T-cell (primary cell): Measurements from ENCODE around the gene HEATR9. TPM values are rescaled to one million over a fixed set of nuclear protein-coding genes. Genes with fewer than 3 reads are reported as not detected.
"Not testable (repeated sequence)": the region's sequence is repeated elsewhere in the genome, so short reads cannot be mapped to it uniquely, and the experiment has no call there.

ENCODE experiments used
- ATAC-seq, 4 experiments: fragments of 200-7000 bp in 3 of 4; fragments of 150-1000 bp in 1 of 4; cut with Tn5 transposase; replicated peaks in 1 of 4; 1 replicate in 3 of 4; 2 replicates in 1 of 4; pipeline ENCODE4 v1.10.0; 2021; ENCODE audit warnings: moderate library complexity in 3 of 4, mild to moderate bottlenecking in 2 of 4, moderate number of reproducible peaks in 1 of 4
- CTCF ChIA-PET, 2 donors: fragments of 300-600 bp; sonication (Branson Sonifier 250); formaldehyde crosslinking; loops; one replicate each; lab custom pipeline; 2022; ENCODE audit warnings: antibody characterized with exemption in 2 of 2; lab: Charles Lee
- POLR2A ChIA-PET, 2 donors: fragments of 300-600 bp; sonication (Branson Sonifier 250); formaldehyde crosslinking; loops; one replicate each; lab custom pipeline; 2022; ENCODE audit warnings: antibody characterized with exemption in 2 of 2; lab: Charles Lee
- DNase-seq, 35 experiments: peaks; one replicate each; pipeline versions ENCODE4 v3.0.0 to v3.0.0-alpha.2; 2013 to 2023
- H3K27ac ChIP-seq: one replicate; pipeline ENCODE4 v1.5.1; 2013; ENCODE audit warnings: low read length
- H3K27me3 ChIP-seq, 2 experiments: replicated peaks in 1 of 2; 1 replicate in 1 of 2; 2 replicates in 1 of 2; pipeline versions ENCODE4 v1.6.1 to v1.7.0; 2013; ENCODE audit warnings: low read length in 1 of 2, mixed read lengths in 1 of 2; ENCODE audit not compliant: control insufficient read depth in 2 of 2, insufficient read depth in 2 of 2; ENCODE audit errors: extremely low read depth in 1 of 2
- H3K36me3 ChIP-seq, 2 donors: 1 replicate in 1 of 2; 2 replicates in 1 of 2; pipeline versions ENCODE4 v1.6.1 to v1.7.0; 2013; ENCODE audit warnings: low read length in 1 of 2; ENCODE audit not compliant: control insufficient read depth in 2 of 2, insufficient read depth in 1 of 2; ENCODE audit errors: extremely low read depth in 1 of 2
- H3K4me1 ChIP-seq, 2 experiments: 1 replicate in 1 of 2; 2 replicates in 1 of 2; pipeline versions ENCODE4 v1.6.1 to v1.7.0; 2013; ENCODE audit warnings: low read length in 2 of 2, mixed read lengths in 1 of 2; ENCODE audit not compliant: insufficient read depth in 2 of 2, control insufficient read depth in 1 of 2; ENCODE audit errors: extremely low read depth in 1 of 2
- H3K4me3 ChIP-seq, 2 donors: 1 replicate in 1 of 2; 2 replicates in 1 of 2; pipeline versions ENCODE4 v1.5.1 to v1.7.0; 2013; ENCODE audit warnings: mild to moderate bottlenecking in 2 of 2, low read length in 1 of 2, moderate library complexity in 1 of 2; ENCODE audit not compliant: control insufficient read depth in 1 of 2; ENCODE audit errors: extremely low read depth in 1 of 2
- H3K9me3 ChIP-seq: 2 replicates; pipeline ENCODE4 v1.7.0; 2013
- H3K27ac Mint-ChIP-seq, 2 donors: one replicate each; pipeline ENCODE4 v1.8.0; 2020 to 2021; ENCODE audit warnings: mild to moderate bottlenecking in 2 of 2, mixed read lengths in 2 of 2
- H3K27me3 Mint-ChIP-seq, 2 donors: one replicate each; pipeline ENCODE4 v1.8.0; 2021 to 2022; ENCODE audit warnings: mixed read lengths in 2 of 2
- H3K36me3 Mint-ChIP-seq: one replicate; pipeline ENCODE4 v1.8.0; 2021; ENCODE audit warnings: mixed read lengths
- H3K4me1 Mint-ChIP-seq, 3 donors: one replicate each; pipeline ENCODE4 v1.8.0; 2020 to 2022; ENCODE audit warnings: mixed read lengths in 3 of 3, mild to moderate bottlenecking in 1 of 3
- H3K4me3 Mint-ChIP-seq, 3 donors: one replicate each; pipeline ENCODE4 v1.8.0; 2020 to 2022; ENCODE audit warnings: mild to moderate bottlenecking in 3 of 3, mixed read lengths in 3 of 3, moderate library complexity in 3 of 3
- H3K9me3 Mint-ChIP-seq, 3 donors: one replicate each; pipeline ENCODE4 v1.8.0; 2020 to 2022; ENCODE audit warnings: mixed read lengths in 3 of 3
- WGBS: methylation state at CpG from one replicate; pipeline ENCODE4 v1.1.5; 2013; ENCODE audit warnings: missing lambda C conversion rate; ENCODE audit not compliant: insufficient coverage; 5-methylcytosine and 5-hydroxymethylcytosine counted together
- total RNA-seq, 35 experiments: library from RNA in 6 of 35; stranded (reverse) in 6 of 35; fragments of 120-200 nt in 1 of 35; gene quantifications; one replicate each; pipeline versions ENCODE4 v1.2.1 to v1.2.4 and lab custom pipeline; 2013 to 2026

The HEATR9 gene
- total RNA-seq, 5 donors from 2014 or later (not counting 1 experiment from before 2014, with no cell fraction given) = 0.90 to 4.1 (median 1.5) TPM

DNA sequence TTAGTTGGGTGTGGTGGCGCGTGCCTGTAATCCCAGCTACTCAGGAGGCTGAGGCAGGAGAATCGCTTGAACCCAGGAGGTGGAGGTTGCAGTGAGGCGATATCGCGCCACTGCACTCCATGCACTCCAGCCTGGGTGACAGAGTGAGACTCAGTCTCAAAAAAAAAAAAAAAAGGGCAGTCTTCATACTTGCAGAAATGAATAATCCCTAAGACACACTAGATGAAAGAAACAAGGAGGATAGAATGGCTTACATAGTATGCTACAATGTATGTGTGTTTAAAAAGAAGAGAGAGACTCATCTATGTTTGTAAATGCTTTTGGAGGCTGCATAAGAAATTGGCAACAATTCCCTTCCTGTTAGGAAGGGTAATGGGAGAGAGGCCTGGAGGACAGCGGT lies 29.1 kb upstream of the HEATR9 start:
- POLR2A ChIA-PET, H3K9me3 ChIP-seq, H3K36me3 ChIP-seq, H3K36me3 Mint-ChIP-seq, H3K27me3 ChIP-seq, DNase-seq, H3K27me3 Mint-ChIP-seq, ATAC-seq, H3K4me3 Mint-ChIP-seq, H3K9me3 Mint-ChIP-seq, H3K4me3 ChIP-seq: not testable (repeated sequence)
- WGBS = no CpG with 5 or more reads among the region's 7 CpGs
- peak overlapping the region; percentile 70 for H3K27ac ChIP-seq
- peaks cover 8 to 93% of the 10 kb centered on the region in 2 experiments for H3K4me1 ChIP-seq
- CTCF ChIA-PET = interaction anchor here in 1 of 2 donors (0.7 kb wide), 1 partner anchor 101 kb away, joined by 6 read pairs; no protein-coding TSS in a partner anchor
- Mint-ChIP-seq H3K27ac (peak overlapping the region; percentile 79 to 85), H3K4me1 (peaks cover 36 to 71% (median 68%) of the 10 kb centered on the region in 3 donors)

DNA sequence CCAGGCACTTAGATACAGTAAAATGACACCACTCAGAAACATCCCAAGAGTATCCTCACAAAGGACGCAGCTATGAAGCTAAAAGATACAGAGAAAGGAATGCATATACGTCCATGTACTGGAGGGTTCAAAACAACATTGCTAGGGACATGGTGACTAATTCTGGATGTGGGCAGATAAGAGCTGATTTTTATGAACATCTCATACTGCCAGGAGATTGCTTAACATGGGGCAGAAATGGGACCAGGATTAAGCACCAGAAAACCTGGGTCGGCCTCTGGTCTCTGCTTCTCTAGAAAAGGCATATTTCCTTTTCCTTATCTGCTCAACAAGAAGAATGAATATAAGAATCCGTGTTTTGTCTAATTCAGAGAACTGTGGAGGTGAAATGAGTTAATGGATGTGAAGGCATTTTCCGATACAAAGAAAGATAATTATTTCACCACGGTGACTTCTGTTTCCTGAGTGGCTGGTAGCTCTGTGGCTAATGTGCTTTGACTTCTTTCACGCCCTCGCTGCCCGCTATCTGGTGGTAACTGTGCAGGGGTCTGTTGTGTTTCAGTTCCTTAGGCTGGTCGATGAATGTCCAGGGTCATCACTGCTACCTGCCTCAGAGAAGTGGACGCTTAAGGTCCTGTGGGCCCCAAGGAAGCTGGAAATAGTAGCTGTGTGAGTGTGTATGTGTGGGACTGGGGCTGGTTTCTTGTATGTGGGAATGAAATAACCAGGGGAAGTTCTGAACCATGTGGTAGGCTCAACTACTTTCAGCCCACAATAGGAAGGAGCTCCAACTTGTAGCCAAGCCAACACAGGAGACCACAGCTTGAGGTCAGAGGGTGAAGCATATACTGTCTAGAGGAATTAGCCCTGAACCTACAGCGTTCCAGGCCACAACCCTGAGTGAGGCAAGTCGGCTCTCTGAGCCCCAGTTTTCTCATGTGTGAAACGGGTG lies 27.2 kb upstream of the HEATR9 start:
- 18% methylated on average over 9 of the region's 14 CpGs for WGBS
- POLR2A ChIA-PET = interaction anchor here in 1 of 2 donors (1.1 to 1.6 kb wide), 2 partner anchors 16 to 19 kb away, joined by 3 to 13 read pairs; partner anchors contain the start of gene CCL5
- peak overlapping the region in 2 of 3 donors; percentile 40 to 48 for H3K4me3 Mint-ChIP-seq
- H3K36me3 Mint-ChIP-seq = no peaks in the 10 kb centered on the region
- Histone ChIP-seq H3K36me3 (no peaks in the 10 kb centered on the region), H3K27ac (peak overlapping the region; percentile 69), H3K9me3 (no peaks in the 10 kb centered on the region), H3K4me3 (no peak overlapping the region), H3K27me3 (no peaks in the 10 kb centered on the region), H3K4me1 (peaks cover 9 to 95% of the 10 kb centered on the region in 2 experiments)
- H3K27ac Mint-ChIP-seq = peak overlapping the region; percentile 92
- H3K4me1 Mint-ChIP-seq = peaks cover 46 to 76% (median 74%) of the 10 kb centered on the region in 3 donors
- CTCF ChIA-PET = interaction anchor here in 1 of 2 donors (1.0 to 1.3 kb wide), 3 partner anchors 17 to 46 kb away, joined by 3 to 4 read pairs (median 3); no protein-coding TSS in a partner anchor
- peak in 20 of 35 experiments; percentile 17 to 75 (median 42) for DNase-seq
- peaks cover 0 to 2% of the 10 kb centered on the region in 2 donors for H3K27me3 Mint-ChIP-seq
- peak in 3 of 4 experiments; percentile 21 to 74 (median 27) for ATAC-seq
- no peaks in the 10 kb centered on the region for H3K9me3 Mint-ChIP-seq

DNA sequence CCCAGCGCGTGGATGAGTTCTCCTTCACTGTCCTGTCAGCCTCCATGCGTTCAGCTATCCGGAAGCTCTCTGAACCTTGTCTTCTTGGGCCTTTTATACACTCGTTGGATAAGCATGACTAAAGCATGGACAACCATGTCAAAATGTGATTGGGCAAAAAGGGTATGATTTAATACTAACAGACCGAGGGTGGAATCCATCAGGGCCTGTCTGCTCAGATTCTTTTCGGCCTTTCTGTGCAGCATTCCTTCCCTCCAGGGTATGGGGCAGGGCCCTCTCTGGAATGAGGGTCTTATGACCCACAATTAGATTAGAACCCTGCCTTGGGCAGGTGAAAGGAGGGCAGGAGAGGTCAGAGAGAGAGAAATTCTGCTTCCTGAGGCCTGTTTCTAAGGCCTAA lies 25.5 kb upstream of the HEATR9 start:
- Mint-ChIP-seq H3K4me1 (peaks cover 50 to 75% (median 73%) of the 10 kb centered on the region in 3 donors), H3K27ac (peak overlapping the region; percentile 42 to 44), H3K27me3 (peaks cover 0 to 2% of the 10 kb centered on the region in 2 donors), H3K4me3 (no peak overlapping the region), H3K36me3 (no peaks in the 10 kb centered on the region), H3K9me3 (no peaks in the 10 kb centered on the region)
- CTCF ChIA-PET = no interaction called here
- no peak overlapping the region for H3K27ac ChIP-seq
- POLR2A ChIA-PET = no interaction called here
- no peaks in the 10 kb centered on the region for H3K9me3 ChIP-seq
- peaks cover 4 to 94% of the 10 kb centered on the region in 2 experiments for H3K4me1 ChIP-seq
- no peak overlapping the region for H3K4me3 ChIP-seq
- 100% methylated on average over 5 of the region's 7 CpGs for WGBS
- DNase-seq = no peak
- no peaks in the 10 kb centered on the region for H3K27me3 ChIP-seq
- ATAC-seq = no peak
- H3K36me3 ChIP-seq = no peaks in the 10 kb centered on the region

DNA sequence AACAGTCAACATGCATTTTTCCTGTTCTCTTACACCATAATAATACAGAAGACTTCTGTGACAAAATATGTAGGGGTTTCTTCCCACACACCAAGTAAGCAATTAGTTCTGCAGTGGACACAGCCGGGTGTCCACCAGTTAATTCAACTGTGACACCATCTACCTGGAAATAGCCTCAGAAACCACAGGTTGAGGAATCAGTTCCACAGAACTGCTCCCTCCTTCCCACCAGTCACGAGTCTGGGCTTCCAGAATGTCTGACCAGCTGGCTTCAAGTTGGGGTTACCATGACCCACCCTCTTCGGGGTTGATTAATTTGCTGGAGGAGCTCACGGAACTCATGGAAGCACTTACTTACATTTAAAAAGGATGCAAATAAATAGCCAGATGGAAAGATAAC lies 25.1 kb upstream of the HEATR9 start:
- Mint-ChIP-seq H3K4me1 (peaks cover 50 to 75% (median 73%) of the 10 kb centered on the region in 3 donors), H3K9me3 (no peaks in the 10 kb centered on the region), H3K36me3 (no peaks in the 10 kb centered on the region), H3K27me3 (peaks cover 0 to 2% of the 10 kb centered on the region in 2 donors), H3K27ac (peak overlapping the region in 1 of 2 donors; percentile 65), H3K4me3 (no peak overlapping the region)
- Histone ChIP-seq H3K36me3 (no peaks in the 10 kb centered on the region), H3K9me3 (no peaks in the 10 kb centered on the region), H3K4me3 (no peak overlapping the region), H3K4me1 (peaks cover 4 to 94% of the 10 kb centered on the region in 2 experiments), H3K27me3 (no peaks in the 10 kb centered on the region), H3K27ac (no peak overlapping the region)
- 87% methylated on average over 4 of the region's 4 CpGs for WGBS
- ATAC-seq = no peak
- ChIA-PET POLR2A (interaction anchor here in 1 of 2 donors (0.5 kb wide), 1 partner anchor 77 kb away, joined by 11 read pairs; no protein-coding TSS in a partner anchor), CTCF (no interaction called here)
- no peak for DNase-seq

DNA sequence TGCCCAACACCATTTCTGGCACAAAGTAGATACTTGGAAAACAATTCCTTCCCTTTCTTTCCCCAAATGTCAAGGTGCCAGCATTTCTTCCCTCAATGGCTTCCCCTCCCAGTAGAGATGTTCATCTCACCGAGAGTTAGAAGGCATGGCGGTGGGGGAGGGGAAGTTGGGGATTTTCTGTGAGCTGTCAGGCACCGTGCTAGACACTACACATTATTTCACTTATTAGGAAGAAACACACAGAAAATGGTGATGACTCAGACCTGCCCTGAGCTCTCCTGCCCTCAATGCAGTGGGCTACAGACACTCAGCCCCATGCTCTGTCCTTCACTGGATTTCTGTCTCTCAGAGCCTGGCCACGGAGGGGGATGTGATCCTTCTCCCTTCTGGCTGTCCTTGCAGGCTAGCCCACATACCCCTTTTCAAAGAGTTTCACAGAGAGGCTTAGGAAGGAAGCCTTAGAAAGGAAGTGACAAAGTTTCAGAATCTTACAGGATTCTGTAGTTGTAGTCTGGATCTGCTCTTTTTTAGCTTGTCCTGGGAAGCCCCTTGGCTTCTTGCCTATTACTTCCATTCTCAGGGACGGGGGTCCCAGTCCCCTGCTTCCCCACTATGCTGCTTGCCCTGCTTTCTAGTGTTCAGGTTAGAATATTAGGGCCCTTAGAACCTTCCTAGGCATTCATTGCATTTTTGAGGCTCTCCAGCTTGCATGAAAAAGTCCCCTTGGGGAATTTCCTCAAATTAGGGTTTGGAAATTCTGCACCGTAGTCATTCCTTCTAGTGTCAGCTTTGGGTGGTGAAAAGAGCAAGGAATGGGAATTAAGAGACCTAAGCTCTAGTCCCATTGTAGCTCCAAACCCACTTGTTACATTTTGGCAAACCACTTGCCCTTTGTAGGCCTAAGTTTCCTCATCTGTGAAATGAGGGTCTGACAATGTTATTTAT lies 23.7 kb upstream of the HEATR9 start:
- POLR2A ChIA-PET = interaction anchor here in 1 of 2 donors (0.6 kb wide), 1 partner anchor 235 kb away, joined by 10 read pairs; no protein-coding TSS in a partner anchor
- Histone ChIP-seq H3K36me3 (no peaks in the 10 kb centered on the region), H3K4me1 (peaks cover 2 to 92% of the 10 kb centered on the region in 2 experiments), H3K27ac (peak overlapping the region; percentile 64), H3K9me3 (no peaks in the 10 kb centered on the region), H3K4me3 (no peak overlapping the region), H3K27me3 (no peaks in the 10 kb centered on the region)
- H3K9me3 Mint-ChIP-seq = no peaks in the 10 kb centered on the region
- ATAC-seq (peak in 1 of 4 experiments; percentile 10), DNase-seq (peak in 6 of 35 experiments; percentile 16 to 69 (median 44))
- H3K27me3 Mint-ChIP-seq = peaks cover 0 to 2% of the 10 kb centered on the region in 2 donors
- H3K27ac Mint-ChIP-seq = peak overlapping the region; percentile 81 to 91
- CTCF ChIA-PET = interaction anchor here (0.5 to 1.4 kb wide), 3 partner anchors 8 to 1510 kb away, joined by 3 to 8 read pairs (median 4); partner anchors contain the start of gene CCL5 (in 1 of the 2)
- no peak overlapping the region for H3K4me3 Mint-ChIP-seq
- H3K36me3 Mint-ChIP-seq = no peaks in the 10 kb centered on the region
- WGBS = no CpG with 5 or more reads among the region's 6 CpGs
- peaks cover 43 to 73% (median 67%) of the 10 kb centered on the region in 3 donors for H3K4me1 Mint-ChIP-seq
